ENCODE results near the gene SLC26A4. TPM values are rescaled to one million over a fixed set of nuclear protein-coding genes. Genes with fewer than 3 reads are reported as not detected.
A peak's percentile ranks its signal among the peaks of the same experiment; 100 is the strongest.

Gene SLC26A4
- total and polyA plus RNA-seq, 4 donors = 0.28 to 8.7 (median 3.7) TPM

DNA sequence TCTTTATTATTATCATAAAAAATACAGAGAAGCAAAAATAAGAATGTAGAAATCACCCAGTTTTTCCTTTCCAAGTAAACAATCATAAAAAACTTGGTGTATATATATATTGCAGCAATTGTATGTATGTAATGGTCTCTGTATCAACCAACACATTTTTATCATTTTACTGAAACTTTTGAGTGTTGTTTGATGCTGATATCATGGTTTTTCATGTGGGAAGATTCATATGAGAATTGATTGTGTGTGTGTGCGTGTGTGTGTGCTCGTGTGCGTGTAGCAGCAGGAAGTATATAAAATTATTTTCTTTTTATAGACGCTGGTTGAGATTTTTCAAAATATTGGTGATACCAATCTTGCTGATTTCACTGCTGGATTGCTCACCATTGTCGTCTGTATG is 22.3 kb downstream of the SLC26A4 start:
- WGBS, 2 donors = 87 to 89% methylated on average over 5 of the region's 5 CpGs

DNA sequence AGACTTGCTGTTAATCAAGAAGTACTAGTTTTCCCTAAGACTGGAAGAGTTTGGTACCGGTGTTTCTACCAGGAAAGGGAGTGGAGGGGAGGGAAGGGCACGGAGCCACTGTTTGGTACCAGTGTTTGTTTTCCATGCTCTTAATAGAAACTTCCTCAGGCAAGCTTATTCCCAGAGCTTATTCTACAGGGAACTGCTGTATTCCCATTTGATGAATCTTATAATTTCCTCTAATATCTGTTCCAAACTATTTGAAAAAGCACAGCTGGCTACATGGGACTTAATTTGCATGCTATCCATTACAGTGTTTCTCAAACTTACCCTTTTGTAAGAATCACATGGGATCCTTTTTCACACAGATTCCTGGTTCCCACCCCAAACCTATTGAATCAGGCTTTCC is 23.7 kb downstream of the SLC26A4 start:
- H3K4me1 ChIP-seq (ENCODE audit: control insufficient read depth in 5 of 5, insufficient read depth in 5 of 5, low read length in 5 of 5) = peaks cover 0 to 4% (median 0%) of the 10 kb centered on the region in 5 donors

More for the DNA sequence above, 22.3 kb downstream of the SLC26A4 start:
- DNase-seq = peak in 2 of 3 donors; percentile 65 to 86
- Histone ChIP-seq H3K4me1 (ENCODE audit: control insufficient read depth in 5 of 5, insufficient read depth in 5 of 5, low read length in 5 of 5) (peaks cover 0 to 4% (median 0%) of the 10 kb centered on the region in 5 donors), H3K27me3 (ENCODE audit: control insufficient read depth in 3 of 3, insufficient read depth in 3 of 3, low read length in 2 of 3) (peaks cover 0 to 3% (median 0%) of the 10 kb centered on the region in 3 donors), H3K9me3 (ENCODE audit: control insufficient read depth in 4 of 4, insufficient read depth in 3 of 4, low read length in 3 of 4) (no peaks in the 10 kb centered on the region), H3K36me3 (ENCODE audit: control insufficient read depth in 4 of 4, insufficient read depth in 4 of 4, low read length in 4 of 4) (no peaks in the 10 kb centered on the region), H3K9ac (ENCODE audit: insufficient read depth in 1 of 2, low read length in 2 of 2) (no peak overlapping the region), H3K4me3 (no peak overlapping the region), H3K27ac (ENCODE audit: low read depth in 1 of 2, low read length in 1 of 2) (no peak overlapping the region)
- ATAC-seq (ENCODE audit: insufficient read depth, low FRiP score) = no peak
- TF ChIP-seq, protein P1, sequence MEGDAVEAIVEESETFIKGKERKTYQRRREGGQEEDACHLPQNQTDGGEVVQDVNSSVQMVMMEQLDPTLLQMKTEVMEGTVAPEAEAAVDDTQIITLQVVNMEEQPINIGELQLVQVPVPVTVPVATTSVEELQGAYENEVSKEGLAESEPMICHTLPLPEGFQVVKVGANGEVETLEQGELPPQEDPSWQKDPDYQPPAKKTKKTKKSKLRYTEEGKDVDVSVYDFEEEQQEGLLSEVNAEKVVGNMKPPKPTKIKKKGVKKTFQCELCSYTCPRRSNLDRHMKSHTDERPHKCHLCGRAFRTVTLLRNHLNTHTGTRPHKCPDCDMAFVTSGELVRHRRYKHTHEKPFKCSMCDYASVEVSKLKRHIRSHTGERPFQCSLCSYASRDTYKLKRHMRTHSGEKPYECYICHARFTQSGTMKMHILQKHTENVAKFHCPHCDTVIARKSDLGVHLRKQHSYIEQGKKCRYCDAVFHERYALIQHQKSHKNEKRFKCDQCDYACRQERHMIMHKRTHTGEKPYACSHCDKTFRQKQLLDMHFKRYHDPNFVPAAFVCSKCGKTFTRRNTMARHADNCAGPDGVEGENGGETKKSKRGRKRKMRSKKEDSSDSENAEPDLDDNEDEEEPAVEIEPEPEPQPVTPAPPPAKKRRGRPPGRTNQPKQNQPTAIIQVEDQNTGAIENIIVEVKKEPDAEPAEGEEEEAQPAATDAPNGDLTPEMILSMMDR (IDR thresholded peaks at IDR 0.05; ENCODE audit: control extremely low read depth, extremely low read depth) = no peak

DNA sequence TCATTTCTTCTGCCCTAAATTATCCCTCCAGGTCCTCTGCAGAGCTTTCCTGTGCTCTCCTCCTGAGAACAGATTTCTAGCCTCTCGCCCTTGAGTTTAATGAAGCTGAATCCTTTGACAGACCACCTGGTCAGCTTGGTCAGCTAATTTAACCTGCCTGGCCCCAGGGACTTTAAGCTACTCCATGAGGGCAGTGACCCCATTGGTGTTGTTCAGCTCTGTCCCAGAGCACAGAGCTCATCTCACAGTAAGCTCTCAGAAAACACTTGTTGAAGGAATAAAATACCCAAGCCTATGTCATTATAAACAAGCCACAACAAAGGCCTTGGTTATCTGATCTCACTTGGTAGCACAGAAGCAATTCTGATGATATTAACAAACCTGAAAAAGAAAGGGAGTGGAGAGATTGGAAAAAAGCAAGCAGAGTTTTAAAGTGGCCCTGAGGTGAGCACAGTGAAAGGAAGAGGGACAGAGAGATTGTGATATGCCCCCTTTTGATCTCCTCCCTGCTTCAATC is 24.4 kb downstream of the SLC26A4 start:
- Histone ChIP-seq H3K9me3 (ENCODE audit: control insufficient read depth in 4 of 4, insufficient read depth in 3 of 4, low read length in 3 of 4) (no peaks in the 10 kb centered on the region), H3K27ac (ENCODE audit: low read depth in 1 of 2, low read length in 1 of 2) (no peak overlapping the region), H3K36me3 (ENCODE audit: control insufficient read depth in 4 of 4, insufficient read depth in 4 of 4, low read length in 4 of 4) (no peaks in the 10 kb centered on the region), H3K27me3 (ENCODE audit: control insufficient read depth in 3 of 3, insufficient read depth in 3 of 3, low read length in 2 of 3) (no peaks in the 10 kb centered on the region), H3K9ac (ENCODE audit: insufficient read depth in 1 of 2, low read length in 2 of 2) (no peak overlapping the region), H3K4me1 (ENCODE audit: control insufficient read depth in 5 of 5, insufficient read depth in 5 of 5, low read length in 5 of 5) (peaks cover 0 to 4% (median 0%) of the 10 kb centered on the region in 5 donors), H3K4me3 (no peak overlapping the region)
- TF ChIP-seq, protein P1 (IDR thresholded peaks at IDR 0.05; ENCODE audit: control extremely low read depth, extremely low read depth) = no peak
- DNase-seq = no peak
- WGBS, 2 donors = 96 to 97% methylated on average over 1 of the region's 1 CpG
- no peak for ATAC-seq (ENCODE audit: insufficient read depth, low FRiP score)

More for the DNA sequence above, 23.7 kb downstream of the SLC26A4 start:
- TF ChIP-seq, protein P1 (IDR thresholded peaks at IDR 0.05; ENCODE audit: control extremely low read depth, extremely low read depth) = no peak
- DNase-seq = peak in 2 of 3 donors; percentile 19 to 49
- Histone ChIP-seq H3K9me3 (ENCODE audit: control insufficient read depth in 4 of 4, insufficient read depth in 3 of 4, low read length in 3 of 4) (no peaks in the 10 kb centered on the region), H3K27me3 (ENCODE audit: control insufficient read depth in 3 of 3, insufficient read depth in 3 of 3, low read length in 2 of 3) (no peaks in the 10 kb centered on the region), H3K36me3 (ENCODE audit: control insufficient read depth in 4 of 4, insufficient read depth in 4 of 4, low read length in 4 of 4) (no peaks in the 10 kb centered on the region), H3K4me3 (no peak overlapping the region), H3K9ac (ENCODE audit: insufficient read depth in 1 of 2, low read length in 2 of 2) (no peak overlapping the region), H3K27ac (ENCODE audit: low read depth in 1 of 2, low read length in 1 of 2) (no peak overlapping the region)
- 61 to 91% methylated on average over 2 of the region's 2 CpGs for WGBS, 2 donors
- ATAC-seq (ENCODE audit: insufficient read depth, low FRiP score) = no peak
